ENCODE measurements around the gene MAPK10.

GRCh38 chr4:85952528-85952927 lies 407.3 kb downstream of the MAPK10 start:
- TF ChIP-seq BACH1 (IDR thresholded peaks at IDR 0.05; ENCODE audit: borderline replicate concordance): no peak
- TF ChIP-seq CTCF (IDR thresholded peaks at IDR 0.05 in 2 of 3, conservative IDR thresholded peaks at IDR 0.05 in 1 of 3; ENCODE audit: control insufficient read depth in 2 of 3, extremely low read depth in 1 of 3, insufficient read depth in 1 of 3, low read depth in 3 of 3, low read length in 3 of 3): no peak
- TF ChIP-seq TAF1 (IDR thresholded peaks at IDR 0.05; ENCODE audit: borderline replicate concordance, low read depth, low read length): no peak
- TF ChIP-seq NFYA (IDR thresholded peaks at IDR 0.05; ENCODE audit: borderline replicate concordance, low read depth, low read length): no peak
- TF ChIP-seq RB1 (IDR thresholded peaks at IDR 0.05; ENCODE audit: borderline replicate concordance): no peak
- TF ChIP-seq EP300 (IDR thresholded peaks at IDR 0.05; ENCODE audit: borderline replicate concordance in 1 of 2, control insufficient read depth in 1 of 2, low read depth in 2 of 2, low read length in 2 of 2): no peak
- TF ChIP-seq BRCA1 (IDR thresholded peaks at IDR 0.05; ENCODE audit: low read depth, low read length): no peak
- no peak for TF ChIP-seq CEBPB (IDR thresholded peaks at IDR 0.05; ENCODE audit: borderline replicate concordance in 1 of 2, low read depth in 2 of 2, low read length in 2 of 2)
- no peak for TF ChIP-seq MXI1 (IDR thresholded peaks at IDR 0.05; ENCODE audit: low read depth, low read length)
- no peak for TF ChIP-seq JUNB (IDR thresholded peaks at IDR 0.05)
- TF ChIP-seq POLR2A (IDR thresholded peaks at IDR 0.05; ENCODE audit: low read depth, low read length): no peak
- no peak for TF ChIP-seq SMC3 (IDR thresholded peaks at IDR 0.05; ENCODE audit: borderline replicate concordance, low read length)
- TF ChIP-seq IRF3 (IDR thresholded peaks at IDR 0.05): no peak

Measured in GM12878 (cell line).